Retinal pigment epithelial cell (primary cell): ENCODE results near the gene PPP2R5C.
"Not testable (repeated sequence)": the region's sequence is repeated elsewhere in the genome, so short reads cannot be mapped to it uniquely, and the experiment has no call there.

ENCODE experiments used
- DNase-seq: peaks from one replicate; pipeline ENCODE4 v3.0.0-alpha.2; 2010; ENCODE audit warnings: low read depth
- H3K4me3 ChIP-seq: 2 replicates; pipeline ENCODE4 v1.5.1; 2011; ENCODE audit warnings: mild to moderate bottlenecking, low read length, control low read depth, moderate library complexity
- CTCF ChIP-seq: conservative IDR thresholded peaks from 2 replicates; pipeline ENCODE4 v1.5.1; 2011; ENCODE audit warnings: low read depth, low read length, control low read depth, inconsistent platforms

Gene PPP2R5C

GRCh38 chr14:101969481-101969880 lies 208.0 kb downstream of the PPP2R5C start:
- TF ChIP-seq CTCF = no peak
- no peak overlapping the region for H3K4me3 ChIP-seq
- no peak for DNase-seq

- no peak for TF ChIP-seq CTCF
- DNase-seq = no peak
Observed at GRCh38 chr14:101970830-101971400, 209.4 kb downstream of the PPP2R5C start.

GRCh38 chr14:101971458-101971857 lies 209.9 kb downstream of the PPP2R5C start:
- not testable (repeated sequence) for H3K4me3 ChIP-seq, DNase-seq

More at GRCh38 chr14:101970830-101971400, 209.4 kb downstream of the PPP2R5C start:
- H3K4me3 ChIP-seq = no peak overlapping the region

GRCh38 chr14:101972126-101972866 lies 210.8 kb downstream of the PPP2R5C start:
- DNase-seq = peak; percentile 97
- peak overlapping the region; percentile 14 for H3K4me3 ChIP-seq
- TF ChIP-seq CTCF = no peak

- TF ChIP-seq CTCF = no peak
- no peak overlapping the region for H3K4me3 ChIP-seq
- DNase-seq = no peak
Observed at GRCh38 chr14:101973356-101973755, 211.8 kb downstream of the PPP2R5C start.

- TF ChIP-seq CTCF = no peak
- H3K4me3 ChIP-seq = no peak overlapping the region
- no peak for DNase-seq
Observed at GRCh38 chr14:101975231-101975630, 213.7 kb downstream of the PPP2R5C start.
